Jurkat, Clone E6-1 (cell line): Measurements from ENCODE around the gene SUN2.
A peak's percentile ranks its signal among the peaks of the same experiment; 100 is the strongest.

Experiments
- DNase-seq: peaks from one replicate; pipeline ENCODE4 v3.0.0-alpha.2; 2011; ENCODE audit warnings: low read depth, low spot score
- H3K4me3 ChIP-seq: 2 replicates; pipeline ENCODE4 v1.5.1; 2011; ENCODE audit warnings: mild to moderate bottlenecking, low read length, control low read depth, moderate library complexity

Gene SUN2

DNA sequence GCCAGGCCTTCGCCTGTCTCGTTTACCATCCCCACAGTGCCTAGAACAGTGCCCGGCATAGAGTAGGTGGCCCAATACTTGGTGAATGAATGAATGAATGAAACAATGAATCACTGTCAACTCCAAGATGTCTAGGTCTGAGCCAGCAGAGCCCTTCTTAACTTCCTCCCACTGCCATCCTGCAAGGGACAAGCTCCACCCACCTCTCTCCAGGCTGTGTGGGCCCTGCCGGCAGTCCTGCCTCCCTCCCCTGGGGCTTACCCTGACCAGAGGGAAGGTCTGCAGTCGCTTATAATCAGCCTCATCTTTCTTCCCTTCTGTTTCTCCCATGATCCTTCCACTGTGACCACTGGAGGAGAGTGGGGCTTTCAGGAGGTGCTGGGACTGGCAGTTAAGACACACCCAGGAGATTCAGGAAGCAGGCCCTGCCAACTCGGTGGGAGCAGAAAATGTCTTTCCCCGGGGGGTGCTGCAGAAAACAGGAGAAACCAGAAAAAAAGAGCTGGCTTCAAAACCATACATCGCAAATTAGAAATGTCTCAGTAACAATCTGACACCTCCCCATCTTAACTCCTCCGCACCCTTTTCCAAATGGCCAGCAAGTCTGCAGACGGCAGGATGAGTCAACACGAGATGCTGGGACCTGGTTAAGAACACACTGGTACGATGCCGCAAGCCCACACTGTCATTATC is 26.8 kb upstream of the SUN2 start:
- DNase-seq = no peak
- no peak overlapping the region for H3K4me3 ChIP-seq

DNA sequence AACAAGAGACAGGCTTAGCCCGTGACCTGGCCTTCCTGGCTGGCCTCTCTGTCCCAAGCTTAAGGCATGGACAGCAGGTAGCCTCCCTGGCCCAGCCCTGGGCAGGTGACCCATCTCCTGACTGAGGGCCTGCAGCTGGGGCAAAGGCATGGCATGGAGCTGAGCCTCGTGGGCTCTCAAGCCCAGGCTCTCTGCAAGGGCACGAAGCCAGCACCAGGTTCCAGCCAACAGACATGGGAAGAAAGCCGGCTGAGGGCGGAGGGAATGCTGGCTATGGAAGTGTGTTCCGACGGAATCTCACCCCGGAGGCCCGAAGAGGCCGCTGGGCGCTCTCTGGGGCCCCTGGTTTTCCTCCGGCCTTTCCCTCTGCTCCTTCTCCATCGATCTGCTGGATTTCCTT is 25.2 kb upstream of the SUN2 start:
- H3K4me3 ChIP-seq = no peak overlapping the region
- no peak for DNase-seq

- no peak for DNase-seq
- H3K4me3 ChIP-seq = no peak overlapping the region
Observed at GRCh38 chr22:38777087-38777671, 21.4 kb upstream of the SUN2 start.

- DNase-seq = no peak
- H3K4me3 ChIP-seq = no peak overlapping the region
Observed at GRCh38 chr22:38776086-38776485, 20.3 kb upstream of the SUN2 start.

- no peak for DNase-seq
- H3K4me3 ChIP-seq = no peak overlapping the region
Observed at GRCh38 chr22:38775656-38776055, 19.9 kb upstream of the SUN2 start.

DNA sequence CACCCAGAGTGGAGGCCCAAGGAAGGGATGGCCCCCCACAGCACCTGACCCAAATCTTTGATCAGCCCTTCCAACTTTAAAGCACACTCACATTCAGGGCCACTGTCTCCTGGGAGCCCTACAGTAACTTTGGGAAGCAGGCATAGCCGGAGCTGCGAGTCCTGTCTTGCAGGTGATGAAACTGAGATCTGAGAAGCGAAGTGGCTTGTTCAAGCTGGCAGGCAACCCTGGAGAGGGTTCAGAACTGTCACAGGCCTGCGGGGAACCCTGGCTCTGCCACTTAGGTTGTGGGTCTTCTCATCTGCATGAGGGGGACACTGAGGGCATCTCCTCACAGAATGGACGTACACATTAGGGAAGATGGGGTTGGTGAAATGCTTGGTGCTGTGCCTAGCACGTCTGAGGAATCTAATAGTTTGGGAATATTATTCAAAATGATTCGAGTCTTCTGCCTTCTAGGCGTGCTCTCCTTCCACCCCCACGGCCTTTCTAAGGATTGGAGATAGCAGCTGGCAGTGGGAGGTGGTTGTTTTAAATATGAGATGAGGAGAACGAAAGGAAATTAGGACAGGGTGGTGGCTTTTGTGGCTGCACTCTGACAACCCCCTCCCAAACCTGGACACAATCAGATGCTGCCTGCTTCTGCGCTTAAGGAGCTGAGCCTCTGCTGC is 18.8 kb upstream of the SUN2 start:
- H3K4me3 ChIP-seq = no peak overlapping the region
- DNase-seq = no peak

DNA sequence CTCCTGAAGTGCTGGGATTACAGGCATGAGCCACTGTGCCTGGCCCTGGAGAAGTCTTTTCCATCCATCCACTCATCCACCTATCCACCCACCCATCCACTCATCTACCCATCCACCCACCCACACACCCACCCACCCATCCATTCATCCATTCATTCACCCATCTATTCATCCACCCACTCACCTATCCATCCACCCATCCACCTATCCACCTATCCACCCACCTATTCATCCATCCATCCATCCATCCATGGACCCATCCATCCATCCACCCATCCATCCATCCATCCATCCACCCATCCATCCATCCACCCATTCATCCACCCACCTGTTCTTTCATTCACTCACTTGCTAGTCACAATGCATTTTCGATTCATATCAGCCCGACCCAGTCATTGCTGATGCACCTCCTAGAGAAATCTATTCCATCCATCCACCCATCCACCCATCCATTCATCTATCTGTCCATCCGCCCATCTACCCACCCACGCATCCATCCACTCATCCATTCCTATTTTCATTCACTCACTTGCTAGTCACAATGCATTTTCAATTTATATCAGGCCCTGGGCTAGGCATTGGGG is 17.7 kb upstream of the SUN2 start:
- DNase-seq = no peak

DNA sequence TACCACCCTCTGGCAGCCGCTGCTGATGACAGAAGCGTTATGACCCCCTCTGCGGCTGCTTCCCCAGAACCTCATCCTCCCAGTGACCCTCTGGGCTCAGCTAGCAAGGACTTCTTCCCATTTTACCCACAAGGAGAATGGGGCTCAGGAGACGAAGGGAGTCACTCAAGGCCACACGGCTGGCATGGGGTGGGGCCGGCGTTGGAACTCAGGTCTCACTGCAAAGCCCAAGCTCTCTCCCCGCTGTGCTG is 16.8 kb upstream of the SUN2 start:
- H3K4me3 ChIP-seq = no peak overlapping the region
- no peak for DNase-seq

More for the DNA sequence above, 17.7 kb upstream of the SUN2 start:
- H3K4me3 ChIP-seq = no peak overlapping the region

GRCh38 chr22:38770257-38770949 is 14.6 kb upstream of the SUN2 start:
- no peak overlapping the region for H3K4me3 ChIP-seq
- no peak for DNase-seq

- no peak overlapping the region for H3K4me3 ChIP-seq
- DNase-seq = no peak
Observed at GRCh38 chr22:38768036-38768435, 12.2 kb upstream of the SUN2 start.

DNA sequence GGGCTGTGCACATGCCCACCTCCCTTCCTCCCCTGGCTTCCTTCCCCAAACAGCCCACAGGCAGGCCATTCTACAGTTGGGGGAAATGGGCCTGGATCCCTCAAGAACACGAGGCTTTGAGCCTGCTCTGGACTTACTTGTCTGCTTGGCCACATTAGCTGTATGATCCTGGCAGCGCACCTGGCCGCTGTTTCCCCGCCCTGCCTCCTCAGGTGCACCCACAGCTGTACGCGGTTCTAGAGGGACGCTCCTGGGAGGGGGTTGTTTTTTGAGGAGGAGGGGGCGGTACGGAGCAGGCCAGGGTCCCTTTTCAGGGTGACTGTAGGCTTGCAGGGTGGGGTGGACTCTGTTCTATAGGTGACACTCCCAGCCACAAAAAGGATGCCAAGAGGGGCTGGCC is 11.5 kb upstream of the SUN2 start:
- DNase-seq = no peak
- no peak overlapping the region for H3K4me3 ChIP-seq

GRCh38 chr22:38766076-38766777 is 10.4 kb upstream of the SUN2 start:
- no peak for DNase-seq
- H3K4me3 ChIP-seq = no peak overlapping the region

GRCh38 chr22:38762551-38762983 is 6.8 kb upstream of the SUN2 start:
- no peak for DNase-seq
- H3K4me3 ChIP-seq = no peak overlapping the region

GRCh38 chr22:38761202-38762162 is 5.7 kb upstream of the SUN2 start:
- DNase-seq = no peak
- H3K4me3 ChIP-seq = no peak overlapping the region

GRCh38 chr22:38760477-38761201 is 4.8 kb upstream of the SUN2 start:
- no peak overlapping the region for H3K4me3 ChIP-seq
- no peak for DNase-seq

GRCh38 chr22:38759005-38759404 is 3.2 kb upstream of the SUN2 start:
- no peak for DNase-seq
- H3K4me3 ChIP-seq = no peak overlapping the region

- DNase-seq = peak; percentile 55
- no peak overlapping the region for H3K4me3 ChIP-seq
Observed at GRCh38 chr22:38758276-38758945, 2.6 kb upstream of the SUN2 start.
